Neural cell (in vitro differentiated cells): ENCODE results near the gene GRAMD4. TPM values are rescaled to one million over a fixed set of nuclear protein-coding genes. Genes with fewer than 3 reads are reported as not detected.

Experiments used
- H2AFZ ChIP-seq: fragments of 200-600, 300-800 bp; sonication (generic), shearing (Covaris generic); 2 replicates; pipeline ENCODE4 v1.6.0; 2014; ENCODE audit warnings: low read depth, mild to moderate bottlenecking, antibody characterized with exemption, low read length, moderate library complexity
- H3F3A ChIP-seq: fragments of 200-600 bp; shearing (Covaris generic); 2 replicates; pipeline ENCODE4 v1.6.1; 2016; ENCODE audit warnings: mild to moderate bottlenecking, moderate library complexity, mixed read lengths, antibody characterized with exemption, low read length; ENCODE audit not compliant: insufficient read depth, poor library complexity, severe bottlenecking
- H3K27ac ChIP-seq: fragments of 200-600, 300-800 bp; sonication (generic), shearing (Covaris generic); 2 replicates; pipeline ENCODE4 v1.5.1; 2014; ENCODE audit warnings: mild to moderate bottlenecking, low read length, moderate library complexity
- H3K27me3 ChIP-seq: fragments of 300-800, 200-600 bp; sonication (generic), shearing (Covaris generic); 2 replicates; pipeline ENCODE4 v1.6.0; 2014; ENCODE audit warnings: mild to moderate bottlenecking, low read depth, low read length, moderate library complexity; ENCODE audit not compliant: insufficient read depth
- H3K36me3 ChIP-seq: fragments of 300-800, 200-600 bp; sonication (generic), shearing (Covaris generic); 2 replicates; pipeline ENCODE4 v1.5.1; 2014; ENCODE audit warnings: mild to moderate bottlenecking, antibody characterized with exemption, low read length, moderate library complexity; ENCODE audit not compliant: insufficient read depth
- H3K4me2 ChIP-seq: fragments of 300-800, 200-600 bp; sonication (generic), shearing (Covaris generic); 2 replicates; pipeline ENCODE4 v1.6.0; 2014; ENCODE audit warnings: mild to moderate bottlenecking, low read length
- H3K4me3 ChIP-seq: fragments of 300-800, 200-600 bp; sonication (generic), shearing (Covaris generic); 2 replicates; pipeline ENCODE4 v1.5.1; 2014; ENCODE audit warnings: mild to moderate bottlenecking, low read length, moderate library complexity
- H3K79me2 ChIP-seq: fragments of 200-600 bp; shearing (Covaris generic); replicated peaks from 2 replicates; pipeline ENCODE4 v1.6.0; 2014; ENCODE audit warnings: mild to moderate bottlenecking, low read length, moderate library complexity; ENCODE audit not compliant: insufficient read depth
- H3K9ac ChIP-seq: fragments of 300-800, 200-600 bp; sonication (generic), shearing (Covaris generic); 2 replicates; pipeline ENCODE4 v1.6.1; 2016; ENCODE audit warnings: mild to moderate bottlenecking, low read length, mixed read lengths
- H3K9me2 ChIP-seq: fragments of 200-600 bp; shearing (Covaris generic); 2 replicates; pipeline ENCODE4 v1.6.1; 2016; ENCODE audit warnings: mild to moderate bottlenecking, low read length, mixed read lengths; ENCODE audit not compliant: insufficient read depth
- H3K9me3 ChIP-seq: fragments of 200-600, 300-800 bp; sonication (generic), shearing (Covaris generic); 2 replicates; pipeline ENCODE4 v1.6.1; 2016; ENCODE audit warnings: mild to moderate bottlenecking, mixed run types, low read length, moderate library complexity, mixed read lengths
- H4K20me1 ChIP-seq: fragments of 200-600 bp; shearing (Covaris generic); 2 replicates; pipeline ENCODE4 v1.6.1; 2016; ENCODE audit warnings: mild to moderate bottlenecking, mixed run types; ENCODE audit not compliant: insufficient read depth
- CTCF ChIP-seq: fragments of 450-650 bp; IDR thresholded peaks from 2 replicates; pipeline ENCODE4 v1.5.1; 2014; ENCODE audit warnings: antibody characterized with exemption, mild to moderate bottlenecking, moderate library complexity; ENCODE audit not compliant: poor library complexity, severe bottlenecking
- EP300 ChIP-seq: fragments of 450-650 bp; conservative IDR thresholded peaks from 2 replicates; pipeline ENCODE4 v1.6.1; 2014; ENCODE audit warnings: antibody characterized with exemption, mild to moderate bottlenecking, moderate library complexity; ENCODE audit not compliant: poor library complexity, severe bottlenecking
- EZH2 ChIP-seq: fragments of 200-600, 300-800 bp; shearing (Covaris generic), sonication (generic); IDR thresholded peaks from 2 replicates; pipeline ENCODE4 v1.6.1; 2014; ENCODE audit warnings: antibody characterized with exemption, low read length, borderline replicate concordance, mild to moderate bottlenecking; ENCODE audit not compliant: insufficient read depth, poor library complexity, severe bottlenecking
- MXI1 ChIP-seq: fragments of 450-650 bp; conservative IDR thresholded peaks from 2 replicates; pipeline ENCODE4 v1.6.1; 2014; ENCODE audit warnings: antibody characterized with exemption, mild to moderate bottlenecking; ENCODE audit not compliant: poor library complexity, severe bottlenecking
- POLR2AphosphoS5 ChIP-seq: IDR thresholded peaks from 2 replicates; pipeline ENCODE4 v1.6.1; 2012
- RAD21 ChIP-seq: fragments of 450-650 bp; conservative IDR thresholded peaks from 2 replicates; pipeline ENCODE4 v1.6.1; 2014; ENCODE audit warnings: antibody characterized with exemption, mild to moderate bottlenecking, moderate library complexity
- REST ChIP-seq: IDR thresholded peaks from 2 replicates; pipeline ENCODE4 v1.6.1; 2012; ENCODE audit warnings: borderline replicate concordance
- SMC3 ChIP-seq: fragments of 450-650 bp; conservative IDR thresholded peaks from 2 replicates; pipeline ENCODE4 v1.6.1; 2014; ENCODE audit warnings: antibody characterized with exemption, mild to moderate bottlenecking, moderate library complexity; ENCODE audit not compliant: poor library complexity
- TAF1 ChIP-seq: IDR thresholded peaks from 2 replicates; pipeline ENCODE4 v1.6.1; 2012; ENCODE audit warnings: low read depth
- polyA plus RNA-seq: library from polyadenylated mRNA; depleted of rRNA; stranded (reverse); fragments of >200 nt; gene quantifications from 2 replicates; pipeline ENCODE4 v1.2.3, GENCODE V29; 2014

The GRAMD4 gene
- polyA plus RNA-seq, 1 donor from 2014 or later: 35.6 TPM

GRCh38 chr22:46635756-46636155 lies 15.6 kb downstream of the GRAMD4 start:
- Histone ChIP-seq H2AFZ (no peak overlapping the region), H3K36me3 (no peaks in the 10 kb centered on the region), H4K20me1 (no peaks in the 10 kb centered on the region), H3K9ac (no peak overlapping the region), H3K27ac (no peak overlapping the region), H3K9me2 (no peaks in the 10 kb centered on the region), H3F3A (no peaks in the 10 kb centered on the region), H3K9me3 (no peaks in the 10 kb centered on the region), H3K4me2 (no peak overlapping the region), H3K27me3 (no peaks in the 10 kb centered on the region), H3K79me2 (no peaks in the 10 kb centered on the region), H3K4me3 (no peak overlapping the region)
- TF ChIP-seq SMC3: no peak

GRCh38 chr22:46636221-46637002 lies 16.2 kb downstream of the GRAMD4 start:
- Histone ChIP-seq H3K4me2 (no peak overlapping the region), H3K27me3 (no peaks in the 10 kb centered on the region), H3K79me2 (no peaks in the 10 kb centered on the region), H3K27ac (no peak overlapping the region), H2AFZ (no peak overlapping the region), H3K9me3 (no peaks in the 10 kb centered on the region), H3F3A (no peaks in the 10 kb centered on the region), H4K20me1 (no peaks in the 10 kb centered on the region), H3K36me3 (no peaks in the 10 kb centered on the region), H3K9ac (no peak overlapping the region), H3K9me2 (no peaks in the 10 kb centered on the region), H3K4me3 (no peak overlapping the region)
- TF ChIP-seq TAF1: no peak
- TF ChIP-seq REST: no peak
- TF ChIP-seq EP300: no peak
- TF ChIP-seq MXI1: no peak
- no peak for TF ChIP-seq CTCF
- TF ChIP-seq POLR2AphosphoS5: no peak
- TF ChIP-seq EZH2: no peak
- no peak for TF ChIP-seq SMC3
- no peak for TF ChIP-seq RAD21
